ENCODE measurements around the gene PRDX2.

The PRDX2 gene

DNA sequence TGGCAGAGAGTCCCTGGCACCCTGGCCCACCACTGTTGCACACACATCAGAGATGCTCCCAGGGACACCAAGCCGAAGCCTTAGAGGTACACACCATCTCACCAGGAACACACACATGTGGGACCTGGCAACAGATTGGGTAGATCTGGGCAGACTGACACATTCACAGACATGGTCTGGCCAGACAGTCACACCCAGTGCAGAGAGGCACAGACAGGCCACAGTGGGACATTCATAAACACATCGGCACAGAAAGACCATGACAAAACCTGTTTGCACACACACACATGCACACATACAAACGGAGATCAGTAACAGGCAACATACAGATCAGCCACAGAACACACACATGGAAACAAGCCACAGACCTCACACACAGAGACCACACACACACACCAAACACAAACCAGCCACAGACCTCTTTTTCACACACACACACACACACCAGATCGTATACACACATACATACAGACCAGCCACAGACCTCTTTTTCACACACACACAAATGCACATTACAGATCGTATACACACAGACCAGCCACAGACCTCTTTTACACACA is 16.6 kb downstream of the PRDX2 start:
- Mint-ChIP-seq H3K4me3 (no peak overlapping the region), H3K9me3 (no peaks in the 10 kb centered on the region), H3K27ac (no peak overlapping the region), H3K27me3 (ENCODE audit: low read depth) (no peaks in the 10 kb centered on the region), H3K4me1 (ENCODE audit: low read depth) (peaks cover 25% of the 10 kb centered on the region), H3K36me3 (ENCODE audit: low read depth) (no peaks in the 10 kb centered on the region)
- peak; percentile 33 for DNase-seq (ENCODE audit: low spot score)

DNA sequence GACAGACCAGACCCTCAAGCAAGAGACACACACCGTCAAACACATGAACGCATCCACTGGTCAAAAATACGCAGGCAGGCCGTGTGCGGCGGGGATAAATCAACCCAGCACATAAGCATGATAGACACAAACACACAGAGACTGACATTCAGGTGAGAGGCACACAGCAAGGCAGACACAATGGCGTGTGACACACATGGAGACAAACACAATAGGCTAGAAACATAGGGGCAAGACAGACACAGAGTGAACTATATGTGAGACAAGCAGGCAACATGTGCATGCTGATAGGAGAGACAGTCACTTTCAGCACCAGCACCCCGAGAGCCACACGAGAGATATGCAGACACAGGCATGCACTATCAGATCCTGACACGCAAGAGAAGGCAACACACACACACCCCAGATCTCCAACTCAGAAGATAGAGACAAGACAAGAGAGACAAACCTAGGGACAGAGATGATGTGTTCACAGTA is 17.2 kb downstream of the PRDX2 start:
- H3K4me1 Mint-ChIP-seq (ENCODE audit: low read depth) = peaks cover 27% of the 10 kb centered on the region
- H3K27ac Mint-ChIP-seq = no peak overlapping the region
- no peak overlapping the region for H3K4me3 Mint-ChIP-seq
- no peaks in the 10 kb centered on the region for H3K27me3 Mint-ChIP-seq (ENCODE audit: low read depth)
- peak; percentile 28 for DNase-seq (ENCODE audit: low spot score)
- H3K9me3 Mint-ChIP-seq = no peaks in the 10 kb centered on the region
- no peaks in the 10 kb centered on the region for H3K36me3 Mint-ChIP-seq (ENCODE audit: low read depth)

DNA sequence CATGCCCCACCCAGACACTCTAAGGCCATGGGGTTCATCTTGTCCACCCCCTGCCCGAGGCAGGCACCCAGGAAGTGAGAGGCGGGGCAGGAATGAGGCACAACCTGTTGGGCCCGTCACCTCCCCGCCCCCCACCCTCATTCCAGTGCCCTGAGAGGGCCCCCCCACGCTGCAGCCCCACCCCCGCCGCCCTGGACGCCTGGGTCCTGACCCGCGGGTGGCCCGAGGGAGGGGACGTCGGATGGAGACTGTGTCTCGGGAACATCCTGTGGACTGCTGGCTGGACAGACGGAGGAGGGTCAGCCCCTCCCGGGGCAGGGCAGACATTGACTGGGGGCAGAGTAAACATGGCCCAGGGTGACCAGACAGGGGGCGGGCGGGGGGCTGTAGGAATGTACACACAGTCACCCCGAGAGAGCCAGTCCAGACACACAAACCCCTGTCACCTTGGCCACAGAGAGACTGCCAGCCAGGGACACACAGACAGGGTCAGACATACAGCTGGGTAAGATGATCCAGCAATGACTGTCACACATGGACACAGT is 17.7 kb downstream of the PRDX2 start:
- DNase-seq (ENCODE audit: low spot score) = peak; percentile 38
- peaks cover 27% of the 10 kb centered on the region for H3K4me1 Mint-ChIP-seq (ENCODE audit: low read depth)
- H3K36me3 Mint-ChIP-seq (ENCODE audit: low read depth) = no peaks in the 10 kb centered on the region
- H3K27me3 Mint-ChIP-seq (ENCODE audit: low read depth) = no peaks in the 10 kb centered on the region
- no peak overlapping the region for H3K27ac Mint-ChIP-seq
- no peaks in the 10 kb centered on the region for H3K9me3 Mint-ChIP-seq
- H3K4me3 Mint-ChIP-seq = peak overlapping the region; percentile 71

DNA sequence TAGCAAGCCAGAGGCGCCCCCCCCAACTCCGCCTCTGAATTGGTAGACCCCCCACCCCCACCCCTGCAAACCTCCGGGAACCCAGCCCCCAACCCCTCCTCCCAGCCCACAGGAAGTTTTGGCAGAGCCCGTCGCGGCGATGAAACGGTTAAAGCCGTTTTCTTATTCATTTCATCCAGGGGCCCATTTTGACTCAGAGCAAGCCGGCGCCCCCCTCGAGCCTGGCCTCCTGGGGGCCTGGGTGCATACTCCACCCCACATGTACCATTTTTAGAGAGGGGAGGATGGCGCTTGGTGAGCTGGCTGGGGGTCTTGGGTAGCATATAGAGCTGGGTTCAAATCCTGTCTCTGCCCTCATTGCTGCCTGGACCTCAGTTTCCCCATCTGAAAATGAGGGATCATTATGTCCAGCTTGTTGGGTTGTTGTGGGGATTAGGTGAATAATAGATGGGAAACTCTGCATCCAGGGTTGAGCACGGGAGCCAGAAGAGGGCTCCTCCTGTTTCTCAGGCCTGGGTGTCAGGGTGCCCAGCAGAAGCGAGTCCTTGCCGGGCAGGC is 18.2 kb downstream of the PRDX2 start:
- DNase-seq (ENCODE audit: low spot score) = peak; percentile 74
- no peak overlapping the region for H3K27ac Mint-ChIP-seq
- H3K4me3 Mint-ChIP-seq = peak overlapping the region; percentile 71
- no peaks in the 10 kb centered on the region for H3K9me3 Mint-ChIP-seq
- H3K36me3 Mint-ChIP-seq (ENCODE audit: low read depth) = no peaks in the 10 kb centered on the region
- H3K27me3 Mint-ChIP-seq (ENCODE audit: low read depth) = no peaks in the 10 kb centered on the region
- peaks cover 29% of the 10 kb centered on the region for H3K4me1 Mint-ChIP-seq (ENCODE audit: low read depth)

DNA sequence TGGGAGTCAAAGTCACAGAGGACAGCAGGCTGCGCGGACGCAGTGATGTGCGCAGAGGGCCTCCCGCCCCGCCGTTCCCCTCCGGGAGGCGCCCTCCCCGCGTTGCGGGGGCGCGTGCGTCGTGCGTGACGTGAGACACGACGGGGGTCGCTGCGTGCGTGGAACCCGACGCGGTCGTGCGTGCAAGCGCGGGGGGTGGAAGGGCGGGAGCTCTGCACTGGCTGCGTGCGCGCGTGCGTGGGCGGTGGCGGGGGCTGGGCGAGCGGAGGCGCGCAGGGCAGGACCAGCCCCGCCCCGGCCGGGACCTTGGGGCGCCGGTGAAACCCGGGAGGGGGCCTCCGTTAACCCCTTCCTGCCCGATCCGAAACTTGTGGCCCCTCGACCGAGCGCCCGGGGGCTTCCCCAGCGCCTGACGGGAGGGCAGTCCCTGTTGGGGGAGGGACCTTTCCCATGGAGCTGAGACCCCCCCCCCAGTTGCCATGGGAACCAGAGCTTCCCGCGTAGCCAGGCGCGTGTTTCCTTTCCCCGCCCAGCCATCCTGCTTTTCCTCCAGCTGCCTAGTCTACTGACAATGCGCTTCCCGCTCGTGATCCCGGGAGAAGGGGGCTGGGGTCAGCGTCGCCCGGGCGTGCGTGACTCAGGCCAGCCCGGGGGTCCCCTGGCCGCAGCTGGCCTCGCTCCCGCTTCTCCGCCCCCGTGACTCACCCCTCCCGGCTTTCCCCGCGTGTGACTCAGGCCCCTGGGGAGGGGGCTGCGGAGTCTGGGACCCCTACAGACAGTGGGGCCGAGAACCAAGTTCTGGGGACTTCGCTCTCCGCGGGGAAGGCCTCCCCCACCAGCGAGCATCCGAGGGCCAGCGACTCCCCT is 18.9 kb downstream of the PRDX2 start:
- no peaks in the 10 kb centered on the region for H3K9me3 Mint-ChIP-seq
- DNase-seq (ENCODE audit: low spot score) = peak; percentile 90
- H3K36me3 Mint-ChIP-seq (ENCODE audit: low read depth) = no peaks in the 10 kb centered on the region
- H3K27me3 Mint-ChIP-seq (ENCODE audit: low read depth) = no peaks in the 10 kb centered on the region
- peaks cover 27% of the 10 kb centered on the region for H3K4me1 Mint-ChIP-seq (ENCODE audit: low read depth)
- H3K4me3 Mint-ChIP-seq = peak overlapping the region; percentile 92
- H3K27ac Mint-ChIP-seq = peak overlapping the region; percentile 99

DNA sequence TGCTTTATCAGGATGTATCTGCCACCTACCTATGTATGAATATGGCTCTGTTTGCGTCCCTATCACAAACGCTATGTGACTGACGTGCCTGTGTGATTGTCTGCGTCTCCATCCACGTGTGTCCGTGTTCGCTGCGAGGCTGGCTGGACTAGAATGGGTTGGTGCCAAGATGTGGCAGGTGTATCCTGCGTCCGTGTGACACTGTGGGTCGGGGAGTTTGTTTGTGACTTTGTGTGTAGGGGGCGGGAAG is 19.5 kb downstream of the PRDX2 start:
- Mint-ChIP-seq H3K36me3 (ENCODE audit: low read depth) (no peaks in the 10 kb centered on the region), H3K4me3 (peak overlapping the region; percentile 92), H3K27me3 (ENCODE audit: low read depth) (no peaks in the 10 kb centered on the region), H3K27ac (peak overlapping the region; percentile 99), H3K9me3 (no peaks in the 10 kb centered on the region), H3K4me1 (ENCODE audit: low read depth) (peaks cover 29% of the 10 kb centered on the region)
- no peak for DNase-seq (ENCODE audit: low spot score)

DNA sequence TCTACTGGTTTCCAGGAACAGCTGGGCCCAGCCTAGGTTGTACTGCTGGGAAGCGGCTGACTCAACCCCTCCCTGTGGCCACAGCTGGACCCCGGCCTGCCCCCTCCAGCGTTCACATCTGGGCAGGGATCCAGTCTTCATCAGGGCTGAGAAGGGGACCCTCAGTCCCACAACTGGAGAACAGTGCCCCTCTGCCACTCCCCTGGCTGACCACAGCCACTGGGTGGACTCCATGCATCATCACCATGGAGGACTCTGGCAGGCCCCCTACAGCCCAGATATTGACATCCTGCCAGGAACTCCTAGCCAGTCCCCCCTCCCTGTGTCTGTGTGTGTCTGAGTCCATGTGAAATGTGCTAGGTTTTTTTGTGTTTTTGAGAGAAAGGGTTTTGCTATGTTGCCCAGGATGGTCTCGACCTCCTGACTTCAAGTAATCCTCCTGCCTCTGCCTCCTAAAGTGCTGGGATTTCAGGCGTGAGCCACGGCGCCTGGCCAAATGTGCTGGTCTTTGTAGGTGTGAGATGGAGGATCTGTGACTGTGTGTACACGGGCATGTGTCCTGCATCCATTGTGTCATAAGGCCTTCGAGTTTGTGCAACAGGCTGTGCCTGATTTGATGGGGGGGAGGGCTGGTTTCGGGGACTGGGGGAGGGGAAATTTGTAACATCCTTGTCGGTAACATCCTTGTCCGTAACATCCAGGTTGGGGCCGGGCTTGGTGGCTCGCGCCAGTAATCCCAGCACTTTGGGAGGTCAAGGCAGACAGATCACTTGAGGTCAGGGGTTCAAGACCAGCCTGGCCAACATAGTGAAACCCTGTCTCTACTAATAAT is 22.2 kb downstream of the PRDX2 start:
- no peak for DNase-seq (ENCODE audit: low spot score)
- peak overlapping the region; percentile 66 for H3K4me3 Mint-ChIP-seq
- H3K27me3 Mint-ChIP-seq (ENCODE audit: low read depth) = no peaks in the 10 kb centered on the region
- H3K4me1 Mint-ChIP-seq (ENCODE audit: low read depth) = peaks cover 28% of the 10 kb centered on the region
- no peaks in the 10 kb centered on the region for H3K9me3 Mint-ChIP-seq
- no peaks in the 10 kb centered on the region for H3K36me3 Mint-ChIP-seq (ENCODE audit: low read depth)
- H3K27ac Mint-ChIP-seq = peak overlapping the region; percentile 81

DNA sequence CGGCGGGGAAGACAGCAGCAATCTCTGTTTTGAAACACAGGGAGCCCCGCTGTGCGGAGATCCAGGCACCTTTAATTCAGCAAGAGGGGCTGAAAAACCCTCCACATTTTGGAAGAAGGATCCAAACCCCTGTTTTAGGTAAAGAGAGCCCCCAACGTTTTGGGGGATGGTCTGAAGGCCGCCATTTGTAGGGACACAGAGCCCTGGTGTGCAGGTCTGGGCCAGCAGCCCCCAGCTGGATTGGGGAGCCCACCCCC is 22.8 kb downstream of the PRDX2 start:
- H3K4me1 Mint-ChIP-seq (ENCODE audit: low read depth) = peaks cover 28% of the 10 kb centered on the region
- no peak for DNase-seq (ENCODE audit: low spot score)
- H3K4me3 Mint-ChIP-seq = peak overlapping the region; percentile 81
- no peaks in the 10 kb centered on the region for H3K9me3 Mint-ChIP-seq
- H3K27me3 Mint-ChIP-seq (ENCODE audit: low read depth) = no peaks in the 10 kb centered on the region
- peak overlapping the region; percentile 87 for H3K27ac Mint-ChIP-seq
- no peaks in the 10 kb centered on the region for H3K36me3 Mint-ChIP-seq (ENCODE audit: low read depth)

DNA sequence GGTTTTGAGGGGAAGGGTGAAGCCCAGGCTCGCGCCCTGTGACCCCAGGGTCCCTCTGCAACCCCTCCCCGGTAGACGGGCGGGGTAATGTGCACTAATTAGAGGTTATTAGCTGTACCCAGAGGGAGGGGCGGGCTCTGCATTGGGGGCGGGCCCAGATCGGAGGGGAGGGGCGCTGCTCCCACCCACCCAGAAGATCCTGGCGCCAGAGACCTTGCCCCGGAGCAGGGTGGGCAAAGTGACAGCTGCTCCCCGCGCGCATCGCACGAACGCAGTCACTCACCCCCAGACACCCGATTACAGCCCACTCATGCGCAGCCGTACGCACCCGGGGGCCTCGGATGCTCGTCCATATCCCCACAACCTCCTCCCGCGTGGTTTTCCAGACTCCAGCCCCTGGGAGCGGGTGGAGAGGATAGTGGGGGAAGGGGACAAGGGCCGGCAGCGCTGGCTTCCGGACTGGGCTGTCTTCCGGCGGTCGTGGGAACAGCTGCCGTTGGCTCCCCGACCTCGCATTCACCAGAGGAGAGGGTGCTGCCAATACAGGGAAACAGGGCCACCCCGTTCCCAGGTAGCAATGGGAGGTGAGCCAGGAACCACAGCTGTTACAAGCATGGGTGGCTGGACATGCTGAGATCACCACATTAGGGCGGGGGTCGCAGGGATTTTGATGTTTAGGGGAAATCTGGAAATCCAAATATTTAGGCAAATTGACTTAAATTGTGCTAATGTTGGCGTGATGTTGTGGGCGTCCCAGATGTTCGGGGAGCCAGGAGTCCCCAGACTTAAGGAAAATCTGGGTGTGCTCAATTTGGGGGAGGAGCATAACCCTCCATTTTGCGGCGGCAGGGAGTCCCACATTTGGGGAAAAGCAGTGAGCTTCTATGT is 23.3 kb downstream of the PRDX2 start:
- H3K4me1 Mint-ChIP-seq (ENCODE audit: low read depth) = peaks cover 25% of the 10 kb centered on the region
- H3K4me3 Mint-ChIP-seq = peak overlapping the region; percentile 81
- no peaks in the 10 kb centered on the region for H3K9me3 Mint-ChIP-seq
- no peaks in the 10 kb centered on the region for H3K36me3 Mint-ChIP-seq (ENCODE audit: low read depth)
- peak; percentile 48 for DNase-seq (ENCODE audit: low spot score)
- peak overlapping the region; percentile 87 for H3K27ac Mint-ChIP-seq
- no peaks in the 10 kb centered on the region for H3K27me3 Mint-ChIP-seq (ENCODE audit: low read depth)

DNA sequence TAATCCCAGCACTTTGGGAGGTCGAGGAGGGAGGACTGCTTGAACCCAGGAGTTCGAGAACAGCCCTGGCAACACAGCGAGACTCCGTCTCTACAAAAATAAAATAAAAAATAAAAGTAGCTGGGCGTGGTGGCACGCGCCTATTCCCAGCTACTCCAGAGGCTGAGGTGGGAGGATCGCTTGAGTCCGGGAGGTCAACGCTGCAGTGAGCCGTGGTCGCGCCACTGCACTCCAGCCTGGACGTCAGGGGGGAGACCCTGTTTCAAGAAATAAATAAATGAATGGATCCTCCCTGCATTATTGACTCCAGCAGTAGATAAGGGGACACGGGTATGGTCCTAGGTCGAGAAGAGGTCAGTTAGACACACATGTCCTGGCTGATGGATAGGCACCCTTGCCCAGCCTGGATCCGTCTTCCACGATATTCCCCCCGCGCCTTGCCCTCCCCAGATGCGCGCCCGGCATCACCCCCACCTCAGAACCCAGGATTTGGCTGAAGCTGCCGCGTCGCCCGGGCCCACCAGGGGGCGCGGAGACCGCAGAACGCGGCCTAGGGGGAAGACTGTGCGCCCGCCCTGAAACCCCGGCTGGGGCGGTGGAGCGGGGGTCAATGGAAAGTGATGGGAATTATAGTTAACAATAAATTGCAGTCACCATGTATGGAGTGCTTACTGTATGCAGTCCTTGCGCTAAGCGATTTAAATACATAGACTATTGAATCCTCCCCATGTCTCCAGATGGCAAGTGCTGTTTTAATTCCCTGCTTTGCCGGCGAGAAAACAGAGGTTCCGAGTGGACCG is 24.2 kb downstream of the PRDX2 start:
- DNase-seq (ENCODE audit: low spot score) = peak; percentile 83
- Mint-ChIP-seq H3K4me3 (peak overlapping the region; percentile 81), H3K36me3 (ENCODE audit: low read depth) (no peaks in the 10 kb centered on the region), H3K4me1 (ENCODE audit: low read depth) (peaks cover 25% of the 10 kb centered on the region), H3K27ac (peak overlapping the region; percentile 87), H3K27me3 (ENCODE audit: low read depth) (no peaks in the 10 kb centered on the region), H3K9me3 (no peaks in the 10 kb centered on the region)

DNA sequence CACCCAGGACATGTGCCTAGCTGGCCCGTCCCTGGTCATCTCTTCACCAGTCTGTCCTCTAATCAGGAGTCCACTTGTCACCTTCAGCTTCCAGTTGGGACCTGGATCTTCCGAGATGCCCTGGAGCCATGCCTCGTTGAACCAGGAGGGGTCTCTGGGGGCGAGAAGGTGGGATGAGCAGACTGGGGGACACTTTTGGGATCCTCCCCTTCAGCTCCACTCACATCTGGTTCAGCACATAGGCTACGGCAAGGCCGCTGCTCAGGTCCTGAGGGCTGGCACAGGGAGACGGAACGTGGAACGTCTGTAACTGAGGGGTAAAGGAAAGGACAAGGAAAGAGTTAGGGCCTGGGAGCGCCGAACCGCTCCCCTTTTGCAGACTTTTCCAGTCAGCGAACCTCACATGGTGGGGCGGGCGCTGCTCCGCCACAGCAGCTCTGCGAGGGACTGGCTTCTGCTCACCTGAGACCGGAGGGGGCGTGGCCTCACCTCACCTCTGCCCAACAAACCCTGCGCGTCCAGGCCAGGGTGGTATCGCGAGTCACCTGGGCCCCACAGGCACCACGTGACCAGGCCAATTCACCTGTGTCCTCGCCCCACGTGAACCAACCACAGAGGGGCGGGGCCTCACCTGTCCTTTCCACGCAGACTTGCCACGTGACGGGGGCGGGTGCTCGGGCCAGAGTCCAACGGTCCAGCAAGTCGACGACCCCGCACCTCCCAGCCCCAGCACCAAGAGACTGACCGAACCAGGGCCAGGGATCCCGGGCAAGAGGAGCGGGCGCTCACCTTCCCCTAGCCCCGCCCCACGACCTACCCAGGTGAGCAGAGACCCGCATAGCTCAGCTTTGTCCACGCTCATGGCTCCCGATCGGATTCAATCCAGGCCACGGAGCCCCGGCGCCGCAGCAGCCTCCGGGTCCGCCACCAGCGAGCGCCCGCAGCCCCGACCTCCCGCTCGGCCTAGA is 26.7 kb downstream of the PRDX2 start, which contains the start of gene HOOK2:
Gene HOOK2 (minus strand): TSS at position 965 of the 968 bp plus-strand sequence. CDS start 103 bp downstream, at position 862.
- Mint-ChIP-seq H3K27ac (peak within 1 kb of the TSS; percentile 78), H3K27me3 (ENCODE audit: low read depth) (no peaks in the 10 kb centered on the region), H3K9me3 (no peaks in the 10 kb centered on the region), H3K4me3 (peak within 1 kb of the TSS; percentile 74), H3K4me1 (ENCODE audit: low read depth) (peaks cover 15% of the 10 kb centered on the region), H3K36me3 (ENCODE audit: low read depth) (no peaks in the 10 kb centered on the region)
- DNase-seq (ENCODE audit: low spot score) = no peak

DNA sequence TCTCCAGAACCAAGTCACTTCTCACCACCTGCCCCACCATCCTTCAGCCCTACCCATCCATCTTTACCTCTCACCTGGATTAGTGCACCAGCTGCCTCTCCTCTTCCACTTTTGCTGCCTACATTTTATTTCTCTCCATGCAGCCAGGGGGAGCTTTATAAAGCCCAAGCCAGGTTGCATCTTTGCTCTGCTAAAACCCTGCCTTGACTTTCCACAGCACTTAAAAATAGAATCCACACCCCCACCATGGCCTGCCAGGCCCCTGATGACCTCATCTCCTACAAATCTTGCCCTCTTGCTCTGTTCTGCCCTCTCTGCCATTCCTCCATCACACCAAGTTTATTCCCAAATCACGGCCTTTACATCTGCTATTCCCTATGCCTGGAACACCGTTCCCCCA is 28.0 kb downstream of the PRDX2 start:
- H3K4me3 Mint-ChIP-seq = peak overlapping the region; percentile 2
- no peaks in the 10 kb centered on the region for H3K27me3 Mint-ChIP-seq (ENCODE audit: low read depth)
- no peaks in the 10 kb centered on the region for H3K9me3 Mint-ChIP-seq
- DNase-seq (ENCODE audit: low spot score) = no peak
- H3K4me1 Mint-ChIP-seq (ENCODE audit: low read depth) = peaks cover 8% of the 10 kb centered on the region
- H3K27ac Mint-ChIP-seq = peak overlapping the region; percentile 9
- no peaks in the 10 kb centered on the region for H3K36me3 Mint-ChIP-seq (ENCODE audit: low read depth)

Data from T-helper 2 cell treated with Interferon-gamma antibody and Interleukin-4, amounts not matched to agents 5 μg/mL and 100 μg/mL, for 36 hours (primary cell).